Glutamatergic neuron (in vitro differentiated cells): ENCODE data around the gene OTX1. TPM values are rescaled to one million over a fixed set of nuclear protein-coding genes. Genes with fewer than 3 reads are reported as not detected.
"Not testable (repeated sequence)": the region's sequence is repeated elsewhere in the genome, so short reads cannot be mapped to it uniquely, and the experiment has no call there.

Experiments used
- DNase-seq: peaks from one replicate; pipeline ENCODE4 v3.0.0; 2022
- H3K27ac Mint-ChIP-seq: one replicate; pipeline ENCODE4 v1.8.0; 2020; ENCODE audit warnings: mild to moderate bottlenecking, mixed read lengths, inconsistent platforms; ENCODE audit not compliant: unreplicated experiment
- H3K27me3 Mint-ChIP-seq: one replicate; pipeline ENCODE4 v1.8.0; 2020; ENCODE audit warnings: mild to moderate bottlenecking, moderate library complexity, mixed read lengths, inconsistent platforms; ENCODE audit not compliant: unreplicated experiment
- H3K36me3 Mint-ChIP-seq: one replicate; pipeline ENCODE4 v1.8.0; 2020; ENCODE audit warnings: mild to moderate bottlenecking, mixed read lengths, inconsistent platforms; ENCODE audit not compliant: unreplicated experiment
- H3K4me1 Mint-ChIP-seq: one replicate; pipeline ENCODE4 v1.8.0; 2020; ENCODE audit warnings: mild to moderate bottlenecking, low read depth, mixed read lengths, inconsistent platforms; ENCODE audit not compliant: unreplicated experiment
- H3K4me3 Mint-ChIP-seq: one replicate; pipeline ENCODE4 v1.8.0; 2020; ENCODE audit warnings: mild to moderate bottlenecking, mixed read lengths, inconsistent platforms; ENCODE audit not compliant: unreplicated experiment
- H3K9me3 Mint-ChIP-seq: one replicate; pipeline ENCODE4 v1.8.0; 2020; ENCODE audit warnings: mild to moderate bottlenecking, moderate library complexity, mixed read lengths, inconsistent platforms; ENCODE audit not compliant: unreplicated experiment
- total RNA-seq: library from RNA; stranded (reverse); fragmentation: NEBNext Ultra II Directional; extraction: Animal tissue kit (Norgen Biotek cat#: 25700); gene quantifications from one replicate; pipeline ENCODE4 v1.2.1, GENCODE V29; 2021; ENCODE audit not compliant: unreplicated experiment
- TF ChIP-seq, protein P1 (sequence below): fragments of 200-600 bp; sonication (generic); IDR thresholded peaks from one replicate; pipeline ENCODE4 v1.5.0; 2021; ENCODE audit not compliant: partially characterized antibody, unreplicated experiment

Gene OTX1
- total RNA-seq, 1 donor from 2014 or later: 0.15 TPM

DNA sequence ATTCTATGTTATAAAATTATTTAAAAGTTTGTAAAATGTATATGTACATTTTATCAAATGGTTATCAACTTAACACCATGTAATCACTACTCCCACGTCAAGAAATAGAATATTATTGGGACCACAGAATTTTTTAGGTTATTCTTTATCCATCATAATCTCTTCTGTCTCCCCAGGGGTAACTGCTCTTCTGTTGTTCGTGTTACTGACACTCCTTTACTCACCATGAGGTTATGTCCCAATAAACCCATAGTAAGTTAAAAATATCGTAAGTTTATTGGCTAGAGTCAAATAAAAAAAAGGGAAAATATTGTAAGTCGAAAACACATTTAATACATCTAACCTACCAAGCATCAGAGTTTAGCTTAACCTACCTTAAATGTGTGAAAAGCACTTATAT is 14.0 kb downstream of the OTX1 start:
- no peak overlapping the region for H3K4me3 Mint-ChIP-seq
- no peak overlapping the region for H3K27ac Mint-ChIP-seq
- peaks cover 3% of the 10 kb centered on the region for H3K4me1 Mint-ChIP-seq
- DNase-seq: no peak
- TF ChIP-seq, protein P1, sequence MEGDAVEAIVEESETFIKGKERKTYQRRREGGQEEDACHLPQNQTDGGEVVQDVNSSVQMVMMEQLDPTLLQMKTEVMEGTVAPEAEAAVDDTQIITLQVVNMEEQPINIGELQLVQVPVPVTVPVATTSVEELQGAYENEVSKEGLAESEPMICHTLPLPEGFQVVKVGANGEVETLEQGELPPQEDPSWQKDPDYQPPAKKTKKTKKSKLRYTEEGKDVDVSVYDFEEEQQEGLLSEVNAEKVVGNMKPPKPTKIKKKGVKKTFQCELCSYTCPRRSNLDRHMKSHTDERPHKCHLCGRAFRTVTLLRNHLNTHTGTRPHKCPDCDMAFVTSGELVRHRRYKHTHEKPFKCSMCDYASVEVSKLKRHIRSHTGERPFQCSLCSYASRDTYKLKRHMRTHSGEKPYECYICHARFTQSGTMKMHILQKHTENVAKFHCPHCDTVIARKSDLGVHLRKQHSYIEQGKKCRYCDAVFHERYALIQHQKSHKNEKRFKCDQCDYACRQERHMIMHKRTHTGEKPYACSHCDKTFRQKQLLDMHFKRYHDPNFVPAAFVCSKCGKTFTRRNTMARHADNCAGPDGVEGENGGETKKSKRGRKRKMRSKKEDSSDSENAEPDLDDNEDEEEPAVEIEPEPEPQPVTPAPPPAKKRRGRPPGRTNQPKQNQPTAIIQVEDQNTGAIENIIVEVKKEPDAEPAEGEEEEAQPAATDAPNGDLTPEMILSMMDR: no peak
- peaks cover 9% of the 10 kb centered on the region for H3K27me3 Mint-ChIP-seq
- H3K9me3 Mint-ChIP-seq: peaks cover 4% of the 10 kb centered on the region
- H3K36me3 Mint-ChIP-seq: peaks cover 4% of the 10 kb centered on the region

DNA sequence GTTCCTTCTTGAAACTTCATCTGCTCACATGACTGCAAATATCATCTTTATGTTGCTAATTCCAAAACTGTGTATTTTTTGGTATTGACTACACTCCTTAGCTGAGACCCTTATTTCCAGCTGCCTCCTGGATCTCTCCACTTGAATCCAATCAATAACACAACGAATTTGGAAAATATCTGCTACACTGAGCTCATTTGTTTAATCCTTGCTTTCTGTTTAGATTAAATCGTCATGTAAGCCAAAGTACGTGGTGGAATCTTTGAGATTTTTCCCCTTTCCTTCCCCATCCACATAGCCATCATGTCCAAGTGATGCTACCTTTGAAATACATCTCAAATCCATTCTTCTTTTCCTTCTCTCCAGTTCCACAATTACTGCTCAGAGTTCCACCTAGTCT is 15.6 kb downstream of the OTX1 start:
- H3K9me3 Mint-ChIP-seq: no peaks in the 10 kb centered on the region
- no peak overlapping the region for H3K27ac Mint-ChIP-seq
- TF ChIP-seq, protein P1: no peak
- no peaks in the 10 kb centered on the region for H3K36me3 Mint-ChIP-seq
- peaks cover 1% of the 10 kb centered on the region for H3K27me3 Mint-ChIP-seq
- no peaks in the 10 kb centered on the region for H3K4me1 Mint-ChIP-seq
- DNase-seq: no peak
- no peak overlapping the region for H3K4me3 Mint-ChIP-seq

DNA sequence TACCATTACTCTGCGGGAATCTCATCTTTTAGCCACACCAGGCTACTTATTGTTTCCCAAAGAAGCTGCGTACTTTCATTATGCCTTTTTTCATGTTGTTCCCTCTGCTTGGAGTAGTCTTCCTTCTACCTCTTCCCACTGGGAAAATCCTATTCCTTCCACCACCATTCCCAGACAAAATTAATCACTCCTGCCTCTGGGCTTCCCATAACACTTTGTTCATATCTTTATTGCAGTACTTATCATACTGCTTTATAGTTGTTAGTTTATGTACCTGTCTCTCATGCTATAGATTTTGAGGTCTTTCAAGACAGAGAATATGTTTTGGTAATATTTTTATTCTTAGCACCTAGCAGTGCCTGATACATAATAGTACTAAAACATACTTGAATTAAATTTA is 16.2 kb downstream of the OTX1 start:
- Mint-ChIP-seq H3K9me3 (no peaks in the 10 kb centered on the region), H3K27me3 (peaks cover 1% of the 10 kb centered on the region), H3K4me3 (no peak overlapping the region), H3K4me1 (no peaks in the 10 kb centered on the region), H3K36me3 (no peaks in the 10 kb centered on the region), H3K27ac (no peak overlapping the region)
- DNase-seq: no peak
- TF ChIP-seq, protein P1: no peak

DNA sequence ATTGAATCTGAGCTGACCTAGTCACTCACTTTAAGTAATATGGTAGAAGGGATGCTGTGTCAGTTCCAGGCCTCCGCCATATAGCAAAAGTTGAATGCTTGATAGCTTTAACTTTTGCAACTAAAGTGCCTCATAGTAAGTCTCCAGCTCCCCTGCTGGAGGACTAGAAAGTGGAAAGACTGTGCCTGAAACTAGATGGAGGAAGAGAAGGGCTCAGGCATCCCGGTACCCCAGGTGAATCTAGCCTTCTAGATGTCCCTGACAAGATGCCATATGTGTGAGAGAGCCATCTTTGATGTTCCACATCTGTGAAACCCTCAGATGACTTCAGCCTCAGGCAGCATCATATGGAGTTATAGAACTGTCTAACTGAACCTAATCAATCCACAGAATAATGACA is 21.0 kb downstream of the OTX1 start:
- TF ChIP-seq, protein P1: no peak
- Mint-ChIP-seq H3K4me1 (no peaks in the 10 kb centered on the region), H3K4me3 (no peak overlapping the region), H3K9me3 (no peaks in the 10 kb centered on the region), H3K27ac (no peak overlapping the region), H3K36me3 (no peaks in the 10 kb centered on the region), H3K27me3 (no peaks in the 10 kb centered on the region)
- DNase-seq: no peak

DNA sequence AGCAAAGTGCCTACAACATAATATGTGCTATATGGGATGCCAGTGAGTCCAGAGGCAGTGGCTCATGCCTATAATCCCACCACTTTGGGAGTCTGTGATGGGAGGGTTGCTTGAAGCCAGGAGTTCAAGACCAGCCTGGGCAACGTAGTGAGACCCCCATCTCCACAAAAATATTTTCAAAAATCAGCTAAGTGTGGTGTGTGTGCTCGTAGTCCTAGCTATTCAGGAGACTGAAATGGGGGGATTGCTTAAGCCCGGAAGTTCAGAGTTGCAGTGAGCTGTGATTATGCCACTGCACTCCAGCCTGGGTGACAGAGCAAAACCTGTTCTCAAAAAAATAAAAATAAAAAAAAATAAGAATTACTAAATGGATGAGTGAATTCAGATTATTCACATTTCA is 23.4 kb downstream of the OTX1 start:
- TF ChIP-seq, protein P1: no peak
- no peak overlapping the region for H3K4me3 Mint-ChIP-seq
- H3K4me1 Mint-ChIP-seq: no peaks in the 10 kb centered on the region
- no peak for DNase-seq
- H3K27me3 Mint-ChIP-seq: no peaks in the 10 kb centered on the region
- no peak overlapping the region for H3K27ac Mint-ChIP-seq
- no peaks in the 10 kb centered on the region for H3K36me3 Mint-ChIP-seq
- H3K9me3 Mint-ChIP-seq: no peaks in the 10 kb centered on the region

DNA sequence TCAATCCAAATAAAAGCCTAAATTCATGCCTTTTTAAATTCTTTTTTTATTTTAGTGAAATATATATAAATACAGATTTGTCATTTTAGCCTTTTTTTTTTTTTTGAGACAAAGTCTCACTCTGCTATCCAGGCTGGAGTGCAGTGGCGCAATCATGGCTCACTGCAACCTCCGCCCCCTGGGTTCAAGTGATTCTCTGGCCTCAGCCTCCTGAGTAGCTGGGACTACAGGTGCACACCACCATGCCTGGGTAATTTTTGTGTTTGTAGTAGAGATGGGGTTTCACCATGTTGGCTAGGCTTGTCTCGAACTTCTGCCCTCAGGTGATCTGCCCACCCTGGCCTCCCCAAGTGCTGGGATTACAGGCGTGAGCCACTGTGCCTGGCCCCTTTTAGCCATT is 23.8 kb downstream of the OTX1 start:
- H3K9me3 Mint-ChIP-seq, H3K27ac Mint-ChIP-seq, H3K4me1 Mint-ChIP-seq: not testable (repeated sequence)

More for the DNA sequence above, 23.8 kb downstream of the OTX1 start:
- not testable (repeated sequence) for DNase-seq, H3K27me3 Mint-ChIP-seq, H3K36me3 Mint-ChIP-seq, H3K4me3 Mint-ChIP-seq
